ENCODE data around the gene LRP1.

The LRP1 gene

DNA sequence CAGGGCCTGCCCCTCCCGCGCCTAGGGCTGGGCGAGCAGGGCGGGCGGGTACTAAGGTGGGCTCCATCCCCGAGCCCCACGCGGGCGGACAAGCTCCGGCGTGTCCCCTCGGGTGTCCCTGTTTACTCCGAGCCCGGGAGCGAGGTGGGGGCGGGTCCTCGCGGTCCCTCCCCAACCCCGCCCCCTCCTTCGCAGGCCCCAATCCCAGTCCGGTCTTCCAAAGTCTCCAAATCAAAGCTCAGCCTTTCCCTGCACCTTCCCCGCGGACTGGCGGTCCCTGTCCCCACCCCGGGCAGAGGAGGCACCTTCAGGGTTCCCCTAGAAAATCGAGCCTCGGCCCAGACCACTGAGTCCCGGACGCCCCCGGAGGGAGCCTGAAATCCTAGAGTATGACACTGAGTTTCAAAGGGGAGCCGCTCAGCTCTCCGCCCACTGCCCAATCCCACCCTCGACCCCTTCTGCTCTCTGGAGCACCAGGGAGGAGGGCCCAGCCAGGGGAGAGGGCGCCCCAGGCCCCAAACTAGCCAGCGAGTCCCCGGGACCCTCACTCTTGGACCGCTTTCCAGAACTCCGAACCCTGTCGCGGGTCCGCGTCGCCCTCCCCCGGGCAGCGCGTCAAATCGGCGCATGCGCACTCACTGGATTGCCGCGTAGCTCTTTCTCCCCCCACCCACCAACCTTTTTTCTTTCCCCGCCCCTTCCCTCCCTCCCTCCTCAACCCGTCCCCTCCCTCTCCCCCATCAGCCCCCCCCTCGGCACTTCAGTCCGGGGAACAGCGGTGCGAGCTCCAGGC is at the start of gene LRP1:
TSS of gene LRP1 (plus strand) at position 758 of the 793 bp plus-strand sequence. CDS start 482 bp downstream, outside the sequence.
- H3K27ac ChIP-seq (ENCODE audit: low read length): peak within 1 kb of the TSS; percentile 90

DNA sequence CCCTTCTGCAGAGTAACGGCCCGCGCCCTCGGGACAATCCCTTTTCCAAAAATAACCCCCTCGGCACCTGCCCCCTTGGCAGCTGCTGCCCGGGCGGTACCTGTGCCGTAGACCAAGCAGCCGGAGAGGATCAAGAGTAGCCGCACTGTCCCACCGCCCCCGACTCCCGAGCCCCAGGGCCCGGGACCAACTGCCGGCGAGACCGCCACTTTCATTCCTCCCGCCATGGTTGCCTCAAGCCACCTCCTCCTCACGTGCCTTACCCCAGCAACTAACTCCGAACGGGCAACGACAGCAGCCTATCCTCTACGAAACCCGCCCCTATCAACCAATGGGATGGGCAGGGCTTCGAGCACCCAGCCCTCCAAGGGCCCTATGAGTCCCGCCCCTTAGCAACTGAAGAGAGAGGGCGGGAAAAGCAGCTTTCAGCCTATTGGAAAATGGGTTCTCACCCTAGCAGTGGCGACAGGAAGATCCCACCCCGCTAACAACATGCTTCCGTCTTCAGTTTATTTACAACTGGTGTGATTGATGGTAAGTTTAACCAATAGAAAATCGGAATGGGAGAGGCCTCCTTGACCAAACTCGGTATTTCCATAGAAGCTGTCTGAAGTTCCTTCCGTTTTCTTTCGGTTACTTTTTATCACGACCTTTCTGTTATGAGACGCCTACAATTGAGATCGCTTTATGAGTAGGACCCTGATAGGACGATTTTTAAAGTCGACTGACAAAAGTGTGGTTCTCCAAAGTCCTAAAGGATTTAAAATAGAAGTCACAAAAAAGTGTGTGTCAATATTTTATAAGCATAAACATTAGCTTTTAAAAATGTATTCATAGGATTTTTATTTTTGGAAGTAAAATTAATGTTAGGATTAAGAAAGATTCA is 49.5 kb upstream of the LRP1 start, which contains the start of gene NEMP1:
TSS of gene NEMP1 (minus strand) at position 273 of the 886 bp plus-strand sequence. CDS start at position 227, 46 bp downstream.
- peak within 1 kb of the TSS; percentile 76 to 99 for H3K4me3 ChIP-seq (ENCODE audit: low read depth in 1 of 2, low read length in 2 of 2)
- peak within 1 kb of the TSS; percentile 93 for H3K27ac ChIP-seq (ENCODE audit: low read length)
- no peaks in the 10 kb centered on the region for H3K9me3 ChIP-seq (ENCODE audit: control insufficient read depth in 1 of 2, low read length in 2 of 2)
- H3K27me3 ChIP-seq (ENCODE audit: low read depth, low read length): no peaks in the 10 kb centered on the region
- peaks cover 6 to 10% of the 10 kb centered on the region in 2 donors for H3K4me1 ChIP-seq (ENCODE audit: control insufficient read depth in 1 of 2, insufficient read depth in 2 of 2, low read length in 2 of 2)
- no peaks in the 10 kb centered on the region for H3K36me3 ChIP-seq (ENCODE audit: control insufficient read depth in 1 of 2, insufficient read depth in 2 of 2, low read length in 2 of 2)

More for the DNA sequence above, at the start of gene LRP1:
- no peaks in the 10 kb centered on the region for H3K27me3 ChIP-seq (ENCODE audit: low read depth, low read length)
- peaks cover 30 to 46% of the 10 kb centered on the region in 2 donors for H3K4me1 ChIP-seq (ENCODE audit: control insufficient read depth in 1 of 2, insufficient read depth in 2 of 2, low read length in 2 of 2)
- no peaks in the 10 kb centered on the region for H3K9me3 ChIP-seq (ENCODE audit: control insufficient read depth in 1 of 2, low read length in 2 of 2)
- peaks cover 0 to 9% of the 10 kb centered on the region in 2 donors for H3K36me3 ChIP-seq (ENCODE audit: control insufficient read depth in 1 of 2, insufficient read depth in 2 of 2, low read length in 2 of 2)
- H3K4me3 ChIP-seq (ENCODE audit: low read depth in 1 of 2, low read length in 2 of 2): peak within 1 kb of the TSS; percentile 74 to 87

DNA sequence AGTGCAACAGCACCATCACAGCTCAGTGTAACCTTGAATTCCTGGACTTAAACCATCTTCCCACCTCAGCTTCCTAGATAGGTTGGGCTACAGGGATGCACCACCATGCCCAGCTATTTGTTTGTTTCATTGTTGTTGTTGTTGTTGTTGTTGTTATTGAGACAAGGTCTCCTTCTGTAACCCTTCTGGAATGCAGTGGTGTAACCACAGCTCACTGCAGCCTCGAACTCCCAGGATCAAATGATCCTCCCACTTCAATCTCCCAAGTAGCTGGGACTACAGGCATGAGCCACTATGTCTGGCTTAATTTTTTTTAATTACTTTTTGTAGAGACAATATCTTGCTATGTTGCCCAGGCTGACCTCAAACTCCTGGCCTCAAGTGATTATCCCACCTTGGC is 48.5 kb upstream of the LRP1 start:
- no peaks in the 10 kb centered on the region for H3K27me3 ChIP-seq (ENCODE audit: low read depth, low read length)
- no peak overlapping the region for H3K4me3 ChIP-seq (ENCODE audit: low read depth in 1 of 2, low read length in 2 of 2)
- H3K4me1 ChIP-seq (ENCODE audit: control insufficient read depth in 1 of 2, insufficient read depth in 2 of 2, low read length in 2 of 2): peaks cover 6 to 10% of the 10 kb centered on the region in 2 donors
- H3K27ac ChIP-seq (ENCODE audit: low read length): no peak overlapping the region
- H3K36me3 ChIP-seq (ENCODE audit: control insufficient read depth in 1 of 2, insufficient read depth in 2 of 2, low read length in 2 of 2): no peaks in the 10 kb centered on the region
- no peaks in the 10 kb centered on the region for H3K9me3 ChIP-seq (ENCODE audit: control insufficient read depth in 1 of 2, low read length in 2 of 2)

DNA sequence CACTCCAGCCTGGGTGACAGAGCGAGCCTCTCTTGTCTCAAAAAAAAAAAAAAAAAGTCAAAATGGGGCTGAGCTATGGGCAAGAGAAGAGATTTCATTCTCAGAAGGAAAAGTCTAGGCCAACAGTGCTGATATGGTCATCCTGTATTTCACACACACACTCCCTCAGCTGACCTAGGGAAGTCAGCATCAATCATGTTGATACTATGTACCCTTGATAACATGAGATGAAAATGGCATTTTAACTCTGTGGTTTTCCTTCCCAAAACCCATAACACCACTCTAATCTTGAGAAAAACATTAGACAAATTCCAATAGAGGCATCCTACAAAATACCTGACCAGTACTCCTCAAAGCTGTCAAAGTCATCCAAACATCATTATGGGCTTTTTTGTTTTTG is 47.4 kb upstream of the LRP1 start:
- Histone ChIP-seq H3K27ac (ENCODE audit: low read length) (no peak overlapping the region), H3K4me3 (ENCODE audit: low read depth in 1 of 2, low read length in 2 of 2) (no peak overlapping the region), H3K27me3 (ENCODE audit: low read depth, low read length) (no peaks in the 10 kb centered on the region), H3K4me1 (ENCODE audit: control insufficient read depth in 1 of 2, insufficient read depth in 2 of 2, low read length in 2 of 2) (peaks cover 6 to 18% of the 10 kb centered on the region in 2 donors), H3K36me3 (ENCODE audit: control insufficient read depth in 1 of 2, insufficient read depth in 2 of 2, low read length in 2 of 2) (no peaks in the 10 kb centered on the region), H3K9me3 (ENCODE audit: control insufficient read depth in 1 of 2, low read length in 2 of 2) (no peaks in the 10 kb centered on the region)

DNA sequence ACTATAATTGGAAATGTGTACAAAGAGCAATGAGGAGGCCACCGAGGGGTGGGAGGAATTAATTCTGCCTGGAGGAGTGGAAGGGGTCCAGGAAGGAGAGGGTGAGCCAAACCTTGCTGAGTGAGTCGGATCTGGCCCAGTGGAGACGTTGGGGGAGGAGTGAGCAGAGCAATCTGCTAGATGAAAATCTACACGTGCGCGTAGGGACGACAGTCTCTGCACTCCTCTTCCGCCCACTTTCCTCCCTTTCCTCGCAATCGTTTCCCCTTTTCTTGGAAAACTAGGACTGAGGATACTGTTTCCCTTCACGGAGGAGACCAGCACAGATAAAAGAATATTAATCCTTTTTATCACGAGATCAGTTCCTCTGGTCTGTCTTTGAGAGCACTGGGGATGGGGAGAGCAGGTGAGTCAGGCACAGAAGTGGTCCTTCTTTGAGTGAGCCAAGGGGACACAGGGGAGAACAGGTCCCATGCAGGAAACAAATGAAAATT is 42.2 kb upstream of the LRP1 start:
- H3K9me3 ChIP-seq (ENCODE audit: control insufficient read depth in 1 of 2, low read length in 2 of 2): no peaks in the 10 kb centered on the region
- peak overlapping the region; percentile 58 to 81 for H3K4me3 ChIP-seq (ENCODE audit: low read depth in 1 of 2, low read length in 2 of 2)
- H3K27ac ChIP-seq (ENCODE audit: low read length): peak overlapping the region; percentile 99

DNA sequence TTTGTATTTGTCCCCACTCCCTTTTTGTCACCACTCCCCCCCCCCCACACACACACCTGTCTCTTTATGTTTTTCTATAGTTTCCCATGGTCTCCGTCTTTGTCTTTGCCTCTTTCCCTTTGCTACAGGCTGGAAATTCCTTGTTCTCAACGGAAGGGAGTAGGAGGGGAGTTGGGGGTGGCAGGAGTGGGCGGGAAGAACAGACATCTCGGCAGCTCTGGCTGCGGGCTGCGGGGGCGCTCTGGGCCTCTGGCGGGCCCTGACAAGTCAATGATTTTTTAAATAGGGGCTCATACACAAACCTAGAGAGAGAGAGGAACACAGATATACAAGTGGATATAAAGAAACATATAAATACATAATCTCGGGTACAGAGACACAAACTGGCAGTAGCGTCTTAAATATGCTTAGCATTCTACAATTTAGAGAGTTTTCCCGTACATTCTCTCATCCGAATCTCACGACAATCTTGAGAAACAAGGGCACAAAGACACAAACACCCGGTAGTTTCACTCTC is 41.7 kb upstream of the LRP1 start:
- H3K4me3 ChIP-seq (ENCODE audit: low read depth in 1 of 2, low read length in 2 of 2): peak overlapping the region; percentile 58 to 81
- no peaks in the 10 kb centered on the region for H3K9me3 ChIP-seq (ENCODE audit: control insufficient read depth in 1 of 2, low read length in 2 of 2)
- peak overlapping the region; percentile 99 for H3K27ac ChIP-seq (ENCODE audit: low read length)
- H3K36me3 ChIP-seq (ENCODE audit: control insufficient read depth in 1 of 2, insufficient read depth in 2 of 2, low read length in 2 of 2): peaks cover 6 to 19% of the 10 kb centered on the region in 2 donors
- H3K27me3 ChIP-seq (ENCODE audit: low read depth, low read length): no peaks in the 10 kb centered on the region
- H3K4me1 ChIP-seq (ENCODE audit: control insufficient read depth in 1 of 2, insufficient read depth in 2 of 2, low read length in 2 of 2): peaks cover 10 to 26% of the 10 kb centered on the region in 2 donors

More for the DNA sequence above, 42.2 kb upstream of the LRP1 start:
- peaks cover 1 to 14% of the 10 kb centered on the region in 2 donors for H3K36me3 ChIP-seq (ENCODE audit: control insufficient read depth in 1 of 2, insufficient read depth in 2 of 2, low read length in 2 of 2)
- H3K27me3 ChIP-seq (ENCODE audit: low read depth, low read length): no peaks in the 10 kb centered on the region
- peaks cover 8 to 21% of the 10 kb centered on the region in 2 donors for H3K4me1 ChIP-seq (ENCODE audit: control insufficient read depth in 1 of 2, insufficient read depth in 2 of 2, low read length in 2 of 2)

DNA sequence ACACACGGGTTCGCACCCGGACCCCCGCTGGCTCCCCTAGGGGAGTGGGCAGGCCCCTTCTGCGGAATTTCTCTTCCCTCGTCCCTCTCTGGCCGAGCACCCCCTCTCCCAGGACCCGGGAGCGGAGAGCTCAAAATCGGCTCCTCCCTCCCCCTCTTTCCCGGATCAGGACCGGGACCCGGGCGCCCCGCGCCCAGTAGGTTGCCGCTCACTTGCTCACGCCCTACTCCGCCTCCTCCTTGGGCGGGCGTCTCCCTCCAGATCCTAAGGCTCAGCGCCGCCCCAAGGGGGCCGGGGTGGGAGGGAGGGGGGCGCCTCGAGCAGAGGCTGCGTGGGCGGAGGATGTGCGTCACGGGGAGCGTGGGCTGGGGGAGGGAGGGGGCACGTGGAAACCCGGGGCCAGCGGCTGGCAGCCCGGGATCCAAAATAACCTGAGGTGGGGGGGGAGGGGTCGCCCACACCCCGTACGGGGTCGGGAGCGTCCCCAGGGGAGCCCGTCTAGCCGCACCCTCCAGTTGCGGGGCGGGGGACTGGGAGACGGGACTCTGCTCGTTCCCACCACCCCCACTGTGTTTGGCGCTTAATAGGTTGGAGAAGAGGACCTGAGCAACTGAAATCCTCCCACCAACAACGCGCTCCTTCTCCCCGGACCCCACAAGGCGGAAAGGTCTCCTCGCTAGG is 41.1 kb upstream of the LRP1 start:
- Histone ChIP-seq H3K27ac (ENCODE audit: low read length) (peak overlapping the region; percentile 99), H3K4me1 (ENCODE audit: control insufficient read depth in 1 of 2, insufficient read depth in 2 of 2, low read length in 2 of 2) (peaks cover 14 to 32% of the 10 kb centered on the region in 2 donors), H3K4me3 (ENCODE audit: low read depth in 1 of 2, low read length in 2 of 2) (peak overlapping the region; percentile 58 to 81), H3K36me3 (ENCODE audit: control insufficient read depth in 1 of 2, insufficient read depth in 2 of 2, low read length in 2 of 2) (peaks cover 12 to 25% of the 10 kb centered on the region in 2 donors), H3K9me3 (ENCODE audit: control insufficient read depth in 1 of 2, low read length in 2 of 2) (no peaks in the 10 kb centered on the region), H3K27me3 (ENCODE audit: low read depth, low read length) (no peaks in the 10 kb centered on the region)

DNA sequence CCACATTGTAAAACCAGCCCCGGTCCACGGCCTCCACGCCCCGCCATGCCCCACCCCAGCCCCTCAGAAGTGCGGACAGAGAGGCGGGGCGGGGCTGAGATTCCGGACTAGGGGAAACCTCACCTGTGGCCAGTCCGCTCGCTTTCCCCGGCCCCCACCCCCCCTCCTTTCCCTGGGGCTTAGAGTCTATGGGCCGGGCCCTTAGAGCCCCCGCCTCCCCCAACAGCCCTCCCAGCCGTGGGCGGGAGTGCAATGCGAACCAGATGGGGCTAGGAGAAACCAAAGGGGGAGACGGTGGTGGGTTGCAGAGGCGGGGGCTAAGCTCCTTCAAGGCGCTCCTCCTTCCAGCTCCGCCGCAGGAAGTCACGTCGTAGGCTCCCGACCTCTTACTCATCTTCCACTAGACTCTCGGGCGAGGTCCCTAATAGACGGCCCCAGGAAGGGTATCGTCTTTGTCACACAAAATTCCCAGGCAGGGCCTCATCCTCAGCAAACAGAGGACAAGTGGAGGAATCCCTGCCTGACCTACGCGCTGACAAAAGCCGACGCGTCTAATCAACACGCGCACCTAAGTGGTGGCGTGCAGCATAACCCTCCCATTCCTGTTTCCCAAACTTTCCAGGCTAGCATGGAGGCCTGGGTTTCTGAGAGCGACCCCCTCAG is 40.5 kb upstream of the LRP1 start:
- peak overlapping the region; percentile 98 for H3K27ac ChIP-seq (ENCODE audit: low read length)
- H3K4me1 ChIP-seq (ENCODE audit: control insufficient read depth in 1 of 2, insufficient read depth in 2 of 2, low read length in 2 of 2): peaks cover 16 to 39% of the 10 kb centered on the region in 2 donors
- no peaks in the 10 kb centered on the region for H3K27me3 ChIP-seq (ENCODE audit: low read depth, low read length)

DNA sequence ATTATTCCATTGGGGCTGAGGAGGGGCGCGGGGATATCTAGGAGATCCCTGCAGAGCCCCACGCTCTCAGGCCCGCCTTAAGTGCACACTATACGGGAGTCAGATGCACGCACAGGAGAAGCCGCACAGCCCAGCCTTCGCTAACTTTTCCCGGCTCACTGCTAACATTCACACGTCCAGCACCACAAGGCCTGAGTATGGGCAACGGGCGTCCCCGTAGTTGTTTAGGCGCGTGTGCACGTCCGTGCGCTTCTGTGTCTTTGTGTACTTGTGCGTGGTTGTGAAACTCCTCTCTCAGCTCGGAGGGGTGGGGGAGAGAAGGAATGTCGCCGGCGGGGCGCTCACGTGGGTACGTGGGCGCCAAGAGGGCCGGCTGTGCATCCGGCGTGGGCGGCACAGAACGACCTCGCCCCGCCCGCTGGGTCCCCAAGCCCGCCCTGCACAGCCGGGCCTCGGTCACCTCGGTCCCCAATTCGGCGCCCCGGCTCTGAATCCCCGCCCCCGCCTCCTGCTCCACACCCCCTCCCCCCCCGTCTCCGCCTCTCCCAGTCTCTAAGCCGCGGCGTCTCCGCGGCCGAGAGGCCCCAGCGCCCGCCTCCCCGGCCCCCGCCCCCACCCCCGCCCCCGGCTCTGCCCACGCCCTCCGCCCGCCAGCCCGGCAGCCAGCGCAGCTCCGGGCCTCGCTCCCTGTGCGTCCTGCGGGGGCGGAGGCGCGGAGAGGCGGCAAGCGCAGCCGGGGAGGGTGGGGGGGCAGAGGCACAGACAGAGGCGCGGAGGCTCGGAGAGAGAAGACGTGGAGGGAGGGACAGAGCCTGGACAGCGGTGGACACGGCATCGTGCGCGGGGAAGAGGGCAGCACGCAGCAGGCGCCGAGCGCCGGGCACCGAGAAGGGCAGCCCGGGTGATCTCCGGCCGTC is 39.7 kb upstream of the LRP1 start, which contains the start of gene NAB2:
TSS of gene NAB2 (plus strand) at position 761 of the 917 bp plus-strand sequence. CDS start 158 bp downstream, outside the sequence.
- H3K4me1 ChIP-seq (ENCODE audit: control insufficient read depth in 1 of 2, insufficient read depth in 2 of 2, low read length in 2 of 2): peaks cover 16 to 46% of the 10 kb centered on the region in 2 donors

More for the DNA sequence above, 40.5 kb upstream of the LRP1 start:
- H3K9me3 ChIP-seq (ENCODE audit: control insufficient read depth in 1 of 2, low read length in 2 of 2): no peaks in the 10 kb centered on the region
- peaks cover 19 to 31% of the 10 kb centered on the region in 2 donors for H3K36me3 ChIP-seq (ENCODE audit: control insufficient read depth in 1 of 2, insufficient read depth in 2 of 2, low read length in 2 of 2)
- H3K4me3 ChIP-seq (ENCODE audit: low read depth in 1 of 2, low read length in 2 of 2): peak overlapping the region; percentile 58 to 72

More for the DNA sequence above, 39.7 kb upstream of the LRP1 start, which contains the start of gene NAB2:
- H3K36me3 ChIP-seq (ENCODE audit: control insufficient read depth in 1 of 2, insufficient read depth in 2 of 2, low read length in 2 of 2): peaks cover 19 to 38% of the 10 kb centered on the region in 2 donors
- no peaks in the 10 kb centered on the region for H3K9me3 ChIP-seq (ENCODE audit: control insufficient read depth in 1 of 2, low read length in 2 of 2)
- H3K27me3 ChIP-seq (ENCODE audit: low read depth, low read length): no peaks in the 10 kb centered on the region
- peak within 1 kb of the TSS; percentile 76 to 87 for H3K4me3 ChIP-seq (ENCODE audit: low read depth in 1 of 2, low read length in 2 of 2)
- peak within 1 kb of the TSS; percentile 98 for H3K27ac ChIP-seq (ENCODE audit: low read length)
